NCI-H748 treated with DMSO at 0.1 percent for 48 hours (cell line): ENCODE measurements around the gene HHAT.
A peak's percentile ranks its signal among the peaks of the same experiment; 100 is the strongest.

Source experiments
- DNase-seq: peaks from one replicate; lab custom pipeline; 2025; lab: John Stamatoyannopoulos, UW

Gene HHAT

DNA sequence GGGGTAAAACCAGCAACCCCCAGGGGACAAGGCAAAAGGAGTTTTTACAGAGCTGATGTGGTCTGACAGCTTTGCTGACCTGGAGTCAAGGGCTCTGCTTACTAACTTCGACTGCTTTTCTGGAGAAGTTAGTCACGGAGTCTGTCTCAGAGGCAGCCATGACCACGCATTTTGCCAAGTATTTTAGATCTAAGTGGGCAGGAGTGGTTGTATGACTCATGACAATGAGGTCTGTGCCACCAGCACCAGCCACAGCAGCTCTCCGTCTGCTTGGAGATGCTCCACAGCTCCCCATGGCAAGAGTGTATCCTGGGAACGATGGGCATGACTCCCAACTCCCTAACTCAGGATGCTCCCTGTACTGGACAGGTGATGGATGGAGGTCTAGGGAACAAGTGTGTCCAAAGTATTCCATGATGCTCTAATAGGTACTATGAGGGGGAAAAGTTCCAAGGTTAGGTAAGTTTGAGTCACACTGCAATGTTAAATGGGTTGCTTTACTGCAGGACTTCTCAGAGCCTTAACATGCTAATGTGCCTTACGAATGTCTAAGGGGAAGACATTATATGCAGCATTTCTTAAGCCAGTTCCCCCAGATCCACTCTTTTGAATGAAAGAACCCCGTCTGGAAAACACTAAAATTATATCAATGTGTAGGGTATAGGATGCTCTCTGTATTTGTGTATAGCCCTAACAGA, 359.0 kb downstream of the HHAT start:
- no peak for DNase-seq

DNA sequence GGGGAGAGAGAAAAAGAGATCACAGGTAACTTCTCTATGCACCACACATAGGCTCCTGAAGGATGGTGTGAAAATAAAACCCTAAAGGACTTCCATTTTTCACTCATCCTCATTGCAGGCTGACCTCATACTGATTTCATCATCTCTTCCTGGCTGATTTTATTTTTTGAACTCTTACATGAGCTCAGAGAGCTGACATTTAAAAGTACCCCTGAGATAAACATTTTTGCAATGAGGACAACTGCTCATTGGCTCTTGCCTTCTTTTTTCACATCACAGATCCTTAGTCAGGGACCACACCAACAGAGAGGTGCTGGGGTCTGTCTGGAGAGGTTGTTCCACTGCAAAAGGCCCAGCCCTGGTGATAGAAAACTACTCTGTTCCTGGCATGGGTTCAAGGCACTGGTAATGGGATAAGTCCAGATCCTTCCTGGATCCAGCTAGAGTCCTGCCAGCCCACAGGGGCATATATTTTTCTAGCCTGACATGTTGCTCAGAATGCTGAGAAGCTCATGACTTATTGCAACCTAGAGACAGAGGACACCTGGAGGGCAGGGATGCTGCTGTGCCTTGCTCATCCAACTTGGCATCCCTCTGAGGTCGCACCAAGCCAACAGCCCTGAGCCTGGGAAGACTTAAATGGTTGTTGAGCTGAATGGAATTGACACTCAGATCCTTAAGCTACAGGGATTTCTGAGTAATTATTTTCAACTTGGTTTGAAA, 360.0 kb downstream of the HHAT start:
- DNase-seq, result no peak

DNA sequence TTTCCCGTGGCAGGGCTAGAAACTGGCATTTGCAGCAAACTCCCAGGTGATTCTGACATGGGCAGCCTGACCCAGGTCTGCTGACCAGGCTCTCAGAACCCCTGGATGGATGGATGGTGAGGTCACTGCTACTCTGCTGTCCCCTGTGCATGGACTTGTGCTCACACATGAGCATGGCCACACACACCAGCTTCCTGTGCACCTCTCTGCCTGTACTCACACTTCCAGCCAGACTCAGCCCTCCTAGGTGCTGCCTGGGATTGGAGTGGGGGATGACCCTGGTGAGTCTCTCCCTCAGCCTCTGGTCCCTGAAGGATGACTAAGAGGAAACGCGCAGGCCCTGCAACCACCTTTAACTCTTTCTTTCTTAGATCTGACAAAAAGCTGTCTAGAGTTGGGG, 361.1 kb downstream of the HHAT start:
- no peak for DNase-seq

DNA sequence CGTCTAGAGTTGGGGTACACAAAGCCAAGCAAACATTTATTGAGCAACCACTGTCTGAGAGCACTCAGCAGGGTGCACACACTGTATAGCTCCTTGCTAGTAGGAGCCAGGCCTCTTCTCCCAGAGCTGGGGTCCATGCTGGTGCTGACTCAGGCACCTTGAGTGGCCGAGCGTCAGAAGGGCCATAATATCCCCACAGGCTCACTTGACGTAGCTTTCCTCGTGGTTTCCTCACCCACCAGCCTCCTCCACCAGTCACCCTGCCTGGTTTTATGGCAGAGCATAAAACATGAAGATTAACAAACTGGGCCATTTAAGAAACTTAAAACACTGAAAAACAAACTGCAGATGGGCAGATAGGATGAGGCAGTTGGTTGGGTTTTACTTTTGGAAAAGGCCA, 361.5 kb downstream of the HHAT start:
- no peak for DNase-seq

DNA sequence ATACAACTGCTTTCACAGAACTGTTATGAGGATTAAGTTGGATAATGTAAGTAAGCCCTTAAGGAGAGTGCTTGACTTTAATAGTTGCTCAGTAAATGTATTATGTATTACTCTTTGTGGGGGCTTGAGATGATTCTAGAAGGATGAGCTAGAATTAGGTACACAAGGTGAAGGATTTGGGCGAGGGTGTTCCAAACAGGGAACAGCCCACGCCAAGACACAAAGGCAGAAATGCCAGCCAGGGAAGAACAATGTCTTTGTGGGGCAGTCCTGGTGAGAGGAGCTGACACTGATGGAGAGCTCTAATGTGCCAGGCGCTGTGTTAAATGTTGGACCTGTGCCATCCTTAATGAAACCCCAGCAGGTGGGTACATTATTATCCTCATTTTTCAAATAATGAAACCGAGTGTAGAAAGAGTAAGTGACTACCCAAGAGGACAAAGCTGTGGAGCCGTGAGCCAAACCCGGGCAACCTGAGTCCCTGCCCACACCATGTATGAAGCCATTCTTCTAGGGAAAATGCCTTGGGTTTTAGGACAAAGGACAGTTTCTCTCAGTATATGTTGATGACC, 362.4 kb downstream of the HHAT start:
- DNase-seq, result peak; percentile 20

DNA sequence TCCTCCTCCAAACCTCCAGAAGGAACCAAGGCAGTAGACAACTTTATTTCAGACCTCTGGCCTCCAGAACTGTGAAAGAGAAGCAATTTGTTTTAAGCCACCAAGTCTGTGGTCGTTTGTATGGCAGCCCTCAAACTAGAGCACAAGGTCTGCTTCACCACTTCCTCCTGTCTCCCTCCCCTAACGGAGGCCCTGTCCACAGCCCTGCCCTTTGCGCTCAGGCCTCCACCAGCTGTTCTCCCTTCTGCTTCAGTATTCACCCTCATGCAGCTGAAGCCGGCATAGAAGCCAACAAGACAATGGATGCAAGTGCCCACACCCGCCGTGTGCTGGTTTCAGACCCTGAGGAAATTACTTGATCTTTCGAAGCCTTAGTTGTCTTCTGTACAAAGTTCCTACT, 364.1 kb downstream of the HHAT start:
- DNase-seq, result no peak

DNA sequence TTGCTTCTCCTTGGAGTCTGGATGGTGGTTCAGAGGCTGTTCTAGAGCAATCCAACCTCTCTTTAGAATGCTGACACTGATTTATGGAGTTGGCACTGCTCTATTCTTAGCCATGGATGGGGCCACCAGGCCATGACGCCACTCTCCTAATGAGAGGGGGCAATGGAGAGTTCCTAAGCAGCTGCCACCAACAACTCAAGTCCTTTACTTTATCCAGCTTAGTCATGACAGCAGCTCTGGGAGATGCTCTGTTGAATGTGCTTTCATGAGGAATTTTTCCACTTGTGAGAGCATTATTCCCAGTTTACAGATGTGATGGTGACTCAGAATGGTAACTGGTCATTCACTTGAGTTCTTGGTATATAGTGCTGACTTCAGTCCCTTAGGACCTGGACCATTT, 366.3 kb downstream of the HHAT start:
- DNase-seq, result no peak

DNA sequence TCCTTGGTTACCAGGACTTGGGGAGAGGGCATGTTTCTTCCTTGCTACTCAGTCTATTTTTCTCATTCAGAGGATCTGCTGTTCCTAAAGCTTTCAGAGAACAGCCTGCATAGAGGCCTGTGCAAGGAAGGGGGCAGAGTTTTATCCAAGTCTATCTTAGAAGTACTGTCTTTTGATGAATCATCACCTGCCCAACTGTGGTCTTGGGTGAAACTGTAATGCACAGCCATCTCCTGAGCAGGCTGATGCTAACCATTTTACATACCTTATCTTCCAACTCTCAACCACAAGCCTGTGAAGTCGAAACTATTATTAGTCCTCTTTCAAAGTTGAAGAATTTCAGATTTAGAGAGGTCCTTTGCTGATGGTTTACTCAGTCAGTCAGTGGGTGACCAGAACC, 368.0 kb downstream of the HHAT start:
- DNase-seq, result no peak

DNA sequence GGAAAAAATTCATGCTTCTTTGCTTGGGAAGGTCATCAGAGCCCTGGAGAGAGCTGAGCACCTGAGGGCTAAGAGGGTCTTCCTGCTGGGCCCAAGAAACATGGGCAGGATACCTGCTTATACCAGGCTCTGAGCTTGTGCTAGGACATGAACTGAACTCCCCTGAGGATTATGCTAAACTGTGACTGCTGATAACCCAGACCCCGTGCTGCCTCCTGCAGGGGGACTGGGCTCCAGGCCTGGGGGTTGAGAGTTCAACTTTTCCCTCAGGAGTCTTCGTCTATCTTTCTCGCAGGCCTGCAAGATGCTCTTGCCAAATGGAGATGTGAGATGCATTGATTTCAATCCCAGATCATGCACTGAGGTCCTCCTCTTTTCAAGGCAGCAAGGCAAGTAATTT, 368.5 kb downstream of the HHAT start:
- DNase-seq, result no peak

DNA sequence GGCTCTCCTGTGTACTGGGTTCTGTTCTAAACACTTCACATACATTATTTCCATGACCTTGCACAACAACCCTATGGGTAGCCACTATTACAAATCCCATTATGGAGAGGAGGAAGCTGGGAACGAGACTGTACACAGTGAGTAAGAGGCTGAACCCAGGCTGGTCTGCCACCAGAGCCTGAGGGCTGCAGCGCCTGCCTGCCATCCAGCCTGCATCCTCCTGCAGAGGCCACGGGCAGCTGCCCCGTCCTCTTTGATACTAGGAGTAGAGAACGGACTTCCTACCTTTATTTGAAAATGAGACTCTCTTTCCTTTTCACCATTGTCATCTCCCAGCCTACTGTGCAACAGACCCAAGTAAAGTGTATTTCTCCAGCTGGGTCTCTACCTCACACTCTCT, 370.0 kb downstream of the HHAT start:
- no peak for DNase-seq

DNA sequence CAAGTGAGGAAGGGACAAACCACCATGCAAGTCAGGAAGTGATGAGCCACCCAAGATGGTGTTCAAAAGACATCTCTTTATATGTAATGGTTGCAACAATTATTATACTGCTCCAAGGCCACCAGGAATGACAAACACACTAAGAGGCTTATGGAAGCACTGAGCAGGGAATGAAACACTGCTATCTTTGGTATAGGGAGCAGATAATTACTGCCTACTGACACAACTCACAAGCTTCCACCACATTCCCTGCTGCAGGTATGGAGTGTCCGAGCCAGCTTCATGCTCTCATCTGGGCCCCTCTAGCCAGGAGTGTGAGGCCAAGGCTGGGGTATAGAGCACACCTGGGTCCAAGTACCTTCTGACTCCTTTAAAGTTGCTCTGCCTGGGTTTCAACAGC, 371.4 kb downstream of the HHAT start:
- no peak for DNase-seq

DNA sequence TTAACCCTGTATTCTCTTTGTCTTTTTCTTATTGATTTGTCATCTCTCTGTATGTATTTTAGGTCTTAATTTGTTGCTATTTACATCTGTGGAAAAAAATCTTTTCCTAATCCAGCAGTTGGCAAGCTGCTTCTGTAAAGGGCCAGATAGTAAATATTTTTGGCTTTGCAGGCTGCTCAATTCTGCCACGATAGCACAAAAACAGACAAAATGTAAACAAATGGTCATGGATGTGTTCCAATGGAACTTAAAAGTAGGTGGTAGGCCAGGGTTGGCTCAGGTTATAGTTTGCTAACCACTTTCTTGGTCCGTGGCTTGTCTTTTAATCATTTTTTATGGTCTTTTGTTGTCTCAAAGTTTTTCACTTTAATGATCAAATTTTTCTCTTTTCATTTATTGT, 371.8 kb downstream of the HHAT start:
- DNase-seq, result no peak

DNA sequence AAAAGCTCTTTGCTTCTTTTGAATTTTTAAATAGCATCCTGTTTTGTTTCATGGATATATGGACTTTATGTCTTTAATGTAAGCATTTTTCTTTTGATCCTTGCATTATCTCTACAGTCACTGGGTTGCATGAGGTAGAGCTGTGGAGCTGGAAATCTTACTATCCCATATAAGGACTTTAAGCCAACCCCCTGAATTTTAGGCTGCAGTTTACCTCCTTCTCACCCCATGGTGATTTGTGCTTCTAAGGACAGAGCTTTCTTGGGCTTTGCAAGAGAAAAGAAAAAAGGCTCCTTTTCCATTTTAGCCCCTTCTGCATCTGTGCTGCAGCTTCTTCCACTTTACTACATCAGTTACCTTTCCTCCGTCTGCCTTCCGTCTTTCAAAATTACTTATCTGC, 373.8 kb downstream of the HHAT start:
- no peak for DNase-seq

DNA sequence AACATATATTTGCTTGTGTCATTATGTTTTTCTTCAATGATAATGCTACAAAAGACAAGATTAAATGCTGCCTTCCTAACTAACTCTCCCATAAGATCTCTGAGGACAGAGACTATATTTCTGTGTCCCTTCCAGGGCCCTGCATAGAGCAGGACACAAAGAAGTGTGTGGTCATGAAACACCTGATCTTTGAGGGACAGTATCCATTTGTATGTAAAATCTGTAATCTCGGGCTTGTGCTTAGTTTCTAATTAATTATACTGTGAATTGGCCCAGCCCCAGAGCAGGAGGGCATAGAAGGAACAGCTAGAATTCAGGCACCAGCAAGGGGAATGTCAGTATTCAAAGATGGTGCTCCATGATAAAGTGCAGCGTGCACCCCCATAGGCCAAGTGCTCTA, 374.9 kb downstream of the HHAT start:
- no peak for DNase-seq

DNA sequence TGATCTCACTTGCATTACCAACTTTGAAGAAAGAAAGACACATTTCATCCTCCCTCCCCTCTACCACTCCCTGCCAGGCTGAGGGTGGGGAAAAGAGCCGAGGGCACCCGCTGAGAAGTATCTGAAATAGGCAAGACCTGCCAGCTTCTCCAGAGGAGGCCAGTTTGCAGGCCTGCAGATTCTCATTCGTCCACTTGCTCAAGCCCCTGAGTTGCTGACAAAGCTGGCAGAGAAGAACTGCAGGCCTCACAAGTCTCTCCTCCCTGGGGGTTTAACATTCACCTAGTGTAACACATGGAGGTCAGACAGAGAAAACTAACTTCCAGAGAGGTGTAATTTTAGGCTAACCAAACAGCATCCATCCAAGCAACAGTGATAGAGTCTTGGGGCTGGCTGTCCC, 376.4 kb downstream of the HHAT start:
- no peak for DNase-seq

DNA sequence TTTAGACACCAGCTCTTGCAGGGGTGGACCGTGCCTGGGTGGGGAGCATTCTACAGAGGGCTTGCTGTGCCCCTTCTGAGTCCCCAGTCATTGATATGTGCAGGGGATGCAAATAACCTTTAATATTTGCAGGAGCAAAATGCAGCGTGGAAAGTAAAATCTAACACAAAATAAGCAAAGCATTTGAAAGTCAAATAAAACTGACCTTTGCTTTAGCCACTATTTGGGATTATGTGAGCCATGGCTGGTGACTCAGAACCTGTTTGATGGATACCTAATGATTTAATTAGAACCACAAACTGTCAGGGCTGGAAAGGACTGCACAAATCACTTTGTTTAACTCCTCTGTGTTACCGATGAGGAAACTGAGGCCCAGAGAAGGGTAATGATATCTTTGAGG, 377.5 kb downstream of the HHAT start:
- DNase-seq, result no peak

DNA sequence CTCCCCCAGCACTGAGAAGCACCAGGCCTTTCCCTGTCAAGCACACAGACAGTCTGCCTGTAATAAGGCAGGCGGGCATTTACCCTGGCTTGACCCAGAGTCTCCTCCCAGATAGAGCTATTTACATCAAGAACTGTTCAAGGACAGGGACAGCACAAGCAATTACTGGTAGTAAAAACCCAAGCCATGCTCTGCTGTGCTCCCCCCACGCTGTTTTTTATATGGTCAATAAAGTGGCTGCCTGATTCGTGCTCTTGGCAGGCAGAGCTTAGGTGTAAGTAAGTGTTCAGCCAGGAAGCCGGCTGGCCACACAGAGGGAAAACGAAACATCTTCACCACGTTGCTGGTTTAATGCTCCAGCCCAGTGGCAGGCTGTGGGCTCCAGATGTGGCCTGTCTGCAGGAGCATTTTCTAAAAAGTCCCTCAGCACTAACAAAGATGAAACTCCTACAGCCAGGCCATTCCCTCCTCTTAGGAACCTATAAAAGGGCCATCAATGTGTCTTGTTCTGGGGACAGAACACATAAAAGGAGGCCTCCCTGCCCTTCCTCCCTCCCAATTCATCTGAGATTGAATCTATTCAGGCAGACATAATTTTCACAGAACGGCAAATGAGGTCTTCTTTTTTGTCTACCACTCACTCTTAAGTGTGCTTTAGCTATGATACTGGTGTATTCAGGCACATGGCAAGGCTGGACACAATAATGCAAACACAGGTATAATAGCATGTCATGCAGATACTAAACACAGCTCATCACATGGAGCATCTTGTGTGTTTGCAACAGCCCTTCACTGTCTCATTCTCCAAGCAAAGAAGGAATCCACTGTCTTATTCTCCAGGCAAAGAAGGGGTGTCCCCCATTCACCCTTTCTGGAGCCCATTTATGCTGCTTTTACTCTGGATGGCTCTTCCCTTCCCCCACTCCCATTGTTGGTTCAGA, 378.9 kb downstream of the HHAT start:
- DNase-seq, result no peak

DNA sequence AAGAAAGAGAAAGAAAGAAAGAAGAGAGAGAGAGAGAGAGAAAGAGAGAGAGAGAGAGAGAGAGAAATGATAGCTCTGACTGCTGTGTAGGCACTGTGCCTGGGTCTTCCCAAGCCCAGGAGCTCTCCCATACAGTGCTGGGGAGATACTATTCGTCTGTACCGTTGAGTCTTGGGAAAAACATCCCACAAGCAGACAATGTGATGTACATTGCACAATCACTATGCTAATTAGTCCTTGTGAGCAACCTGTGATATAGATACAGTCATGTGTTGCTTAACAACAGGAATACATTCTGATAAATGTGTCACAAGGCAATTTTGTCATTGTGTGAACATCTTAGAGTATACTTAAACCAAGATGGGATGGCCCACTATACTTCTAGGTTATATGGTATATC, 381.0 kb downstream of the HHAT start:
- no peak for DNase-seq

DNA sequence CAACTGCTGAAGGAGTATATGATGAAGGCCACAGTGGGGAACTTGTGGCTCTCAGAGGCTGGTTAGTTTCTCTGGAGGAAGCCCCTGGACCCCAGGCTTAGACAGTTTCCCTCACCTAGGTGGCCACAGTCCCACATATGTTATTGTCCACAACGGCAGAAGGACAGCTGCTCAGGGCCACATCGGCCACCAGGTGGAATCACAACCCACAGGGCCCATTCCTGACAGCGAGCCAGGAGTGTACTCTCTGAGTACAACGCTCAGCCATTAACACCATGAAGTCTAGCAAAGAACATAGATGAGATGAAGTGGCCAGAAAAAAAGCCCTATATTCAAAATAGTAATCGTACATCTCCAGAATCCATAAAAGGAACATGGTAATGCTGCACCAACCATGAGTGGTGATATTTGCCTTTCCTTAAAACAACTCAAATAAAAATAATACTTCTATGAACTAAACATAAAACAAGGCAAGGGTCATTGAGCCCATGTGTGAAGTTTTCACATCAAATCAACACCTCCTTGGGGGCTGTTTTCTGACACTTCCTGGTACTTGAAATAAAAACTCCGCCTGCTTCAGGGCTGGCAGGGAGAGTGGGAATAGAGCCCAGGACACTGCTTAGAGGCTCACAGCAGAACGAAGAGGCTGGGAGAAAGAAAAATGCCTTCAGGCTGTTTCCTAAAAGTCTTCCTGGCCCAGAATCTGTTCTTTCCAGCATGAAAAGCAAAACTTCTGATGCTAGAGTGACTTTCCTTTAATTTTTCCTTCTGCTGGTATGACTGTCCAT, 383.3 kb downstream of the HHAT start:
- DNase-seq, result no peak

DNA sequence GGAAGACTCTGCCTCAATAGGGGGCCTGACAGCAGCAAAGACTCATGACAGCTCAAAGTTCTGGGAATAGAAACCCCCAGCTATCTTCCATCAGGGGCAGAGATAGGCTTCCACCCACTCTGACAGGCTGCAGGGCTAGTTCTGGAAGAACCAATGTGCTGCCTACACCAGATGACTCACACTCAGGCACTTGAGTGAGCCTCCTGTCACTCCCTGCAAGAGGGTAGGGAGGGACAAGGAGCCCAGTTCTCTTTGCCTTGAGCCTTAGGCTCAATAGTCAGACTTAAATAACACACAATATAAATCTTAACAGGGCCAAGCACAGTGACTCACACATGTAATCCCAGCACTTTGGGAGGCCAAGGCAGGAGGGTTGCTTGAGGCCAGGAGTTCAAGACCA, 386.4 kb downstream of the HHAT start:
- no peak for DNase-seq

DNA sequence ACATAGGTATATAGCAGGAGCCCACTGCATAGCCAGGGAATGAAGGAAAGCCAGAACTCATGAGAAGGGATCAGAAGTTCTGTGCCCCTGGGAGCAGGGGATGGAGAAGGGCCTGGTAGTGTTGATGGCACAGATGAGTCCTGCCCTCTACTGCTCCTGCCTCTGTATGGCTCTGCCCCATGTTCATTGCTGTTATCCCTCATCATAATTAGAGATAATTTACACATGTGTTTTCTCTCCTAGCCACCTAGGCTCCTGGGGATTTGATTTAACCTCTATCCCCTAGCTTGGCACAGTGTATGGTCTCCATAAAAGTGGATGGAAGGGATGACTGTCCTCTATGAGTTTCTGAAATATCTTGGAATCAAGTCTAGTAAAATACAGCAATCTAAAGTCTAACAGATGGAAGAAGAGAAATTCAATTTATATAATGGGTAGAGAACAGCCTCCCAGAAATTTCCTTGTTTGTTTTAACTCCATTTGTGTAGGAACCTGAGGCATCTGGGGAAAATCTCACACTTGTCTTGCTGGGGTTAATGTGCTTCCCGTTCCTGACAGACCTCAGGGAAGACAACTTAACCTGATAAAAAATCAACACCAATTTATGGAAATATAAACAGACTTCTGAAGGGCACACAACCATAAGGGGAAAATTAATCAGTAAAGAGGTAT, 393.8 kb downstream of the HHAT start:
- DNase-seq, result no peak
